Medulla oblongata (tissue), 1 donor: ENCODE measurements around the gene PXDN.

Experiments used
- DNase-seq: peaks from one replicate; pipeline ENCODE4 v3.0.0-alpha.2; 2015; ENCODE audit errors: extremely low spot score

The PXDN gene

GRCh38 chr2:1754046-1754445 lies 9.7 kb upstream of the PXDN start:
- DNase-seq: no peak

- no peak for DNase-seq
These were observed 8.4 kb upstream of the PXDN start for GRCh38 chr2:1752751-1753150.

GRCh38 chr2:1751767-1752725 lies 7.7 kb upstream of the PXDN start:
- DNase-seq: no peak

GRCh38 chr2:1750933-1751766 lies 6.8 kb upstream of the PXDN start:
- DNase-seq: peak; percentile 75

GRCh38 chr2:1750270-1750932 lies 6.1 kb upstream of the PXDN start:
- DNase-seq: no peak

GRCh38 chr2:1749489-1750119 lies 5.3 kb upstream of the PXDN start:
- no peak for DNase-seq

- no peak for DNase-seq
These were observed 4.6 kb upstream of the PXDN start for GRCh38 chr2:1748741-1749488.

- no peak for DNase-seq
These were observed 3.9 kb upstream of the PXDN start for GRCh38 chr2:1748176-1748740.

- no peak for DNase-seq
These were observed 3.0 kb upstream of the PXDN start for GRCh38 chr2:1747065-1747941.

GRCh38 chr2:1746174-1747064 lies 2.1 kb upstream of the PXDN start:
- DNase-seq: no peak

GRCh38 chr2:1745171-1746023 lies 1.1 kb upstream of the PXDN start:
- DNase-seq: no peak

- no peak for DNase-seq
These were observed 217 bp downstream of the PXDN start for GRCh38 chr2:1744151-1744445.

- DNase-seq: no peak
These were observed 742 bp downstream of the PXDN start for GRCh38 chr2:1743396-1744150.

- peak; percentile 60 for DNase-seq
These were observed 1.5 kb downstream of the PXDN start for GRCh38 chr2:1742681-1743395.

GRCh38 chr2:1742301-1742680 lies 2.0 kb downstream of the PXDN start:
- DNase-seq: no peak

- DNase-seq: no peak
These were observed 2.5 kb downstream of the PXDN start for GRCh38 chr2:1741851-1742250.
